IgD-negative memory B cell (primary cell): ENCODE data around the gene SFXN1. TPM values are rescaled to one million over a fixed set of nuclear protein-coding genes. Genes with fewer than 3 reads are reported as not detected.

Source experiments
- H3K27ac Mint-ChIP-seq, 3 donors: one replicate each; pipeline ENCODE4 v1.8.0; 2020 to 2022; ENCODE audit warnings: mild to moderate bottlenecking in 3 of 3, mixed read lengths in 3 of 3, moderate library complexity in 1 of 3
- H3K27me3 Mint-ChIP-seq: one replicate; pipeline ENCODE4 v1.8.0; 2021; ENCODE audit warnings: mixed read lengths
- H3K36me3 Mint-ChIP-seq: one replicate; pipeline ENCODE4 v1.8.0; 2020; ENCODE audit warnings: mild to moderate bottlenecking, mixed read lengths
- H3K4me1 Mint-ChIP-seq, 3 donors: one replicate each; pipeline ENCODE4 v1.8.0; 2020 to 2022; ENCODE audit warnings: mixed read lengths in 3 of 3, mild to moderate bottlenecking in 1 of 3
- H3K4me3 Mint-ChIP-seq, 4 donors: one replicate each; pipeline ENCODE4 v1.8.0; 2020 to 2022; ENCODE audit warnings: mild to moderate bottlenecking in 4 of 4, mixed read lengths in 4 of 4, moderate library complexity in 3 of 4
- H3K9me3 Mint-ChIP-seq, 3 donors: one replicate each; pipeline ENCODE4 v1.8.0; 2020 to 2021; ENCODE audit warnings: mixed read lengths in 3 of 3, mild to moderate bottlenecking in 1 of 3
- polyA plus RNA-seq: library from polyadenylated mRNA; unstranded; fragments of 300-500 nt; fragmentation: Illumina TruSeq; gene quantifications from one replicate; pipeline ENCODE4 v1.2.3, GENCODE V29; 2021

SFXN1 gene
- polyA plus RNA-seq, 1 donor from 2014 or later, result 26.9 TPM

DNA sequence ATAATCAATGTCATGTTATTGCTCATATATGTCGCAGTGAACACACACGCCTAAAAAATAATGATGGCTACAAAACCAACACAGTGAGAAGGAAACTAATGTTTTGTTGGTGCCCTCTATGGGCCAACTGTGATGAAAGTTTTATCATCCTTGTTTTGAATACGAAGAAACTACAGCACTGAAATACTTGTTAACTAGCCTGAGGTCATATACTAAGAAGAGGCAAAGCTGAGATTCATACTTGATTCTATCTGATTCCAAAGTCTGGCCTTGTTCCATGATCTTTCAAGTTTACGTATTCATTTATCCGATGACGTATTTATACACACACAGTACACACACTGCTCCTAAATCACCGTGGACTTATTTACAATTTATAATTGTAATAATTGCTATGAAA lies 18.2 kb upstream of the SFXN1 start:
- H3K27ac Mint-ChIP-seq, result no peak overlapping the region
- H3K4me1 Mint-ChIP-seq, result peaks cover 0 to 11% (median 3%) of the 10 kb centered on the region in 3 donors
- no peaks in the 10 kb centered on the region for H3K36me3 Mint-ChIP-seq
- peaks cover 8% of the 10 kb centered on the region for H3K27me3 Mint-ChIP-seq
- H3K4me3 Mint-ChIP-seq, result no peak overlapping the region
- no peaks in the 10 kb centered on the region for H3K9me3 Mint-ChIP-seq

DNA sequence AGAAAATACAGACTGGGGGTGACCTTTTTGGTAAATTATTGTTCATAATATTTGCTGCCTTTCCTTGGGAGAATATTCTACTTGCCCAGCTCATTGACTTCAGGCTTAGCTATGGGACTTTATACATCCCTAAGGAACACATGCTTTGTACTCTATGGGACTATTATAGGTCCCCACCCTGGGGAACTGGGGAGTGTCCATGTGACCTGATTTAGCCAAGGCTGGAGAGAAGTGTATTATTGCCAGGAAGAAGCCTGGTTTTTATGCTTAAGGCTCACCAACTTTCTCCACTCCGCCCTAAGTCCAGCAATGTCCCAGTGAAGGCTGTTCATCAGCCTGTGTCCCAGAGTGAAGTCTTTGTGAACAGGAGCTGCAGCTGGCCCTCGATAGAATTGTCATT lies 17.8 kb upstream of the SFXN1 start:
- Mint-ChIP-seq H3K9me3 (peaks cover 0 to 1% (median 0%) of the 10 kb centered on the region in 3 donors), H3K27ac (no peak overlapping the region), H3K27me3 (peaks cover 8% of the 10 kb centered on the region), H3K36me3 (no peaks in the 10 kb centered on the region), H3K4me3 (no peak overlapping the region), H3K4me1 (peaks cover 0 to 9% (median 3%) of the 10 kb centered on the region in 3 donors)

DNA sequence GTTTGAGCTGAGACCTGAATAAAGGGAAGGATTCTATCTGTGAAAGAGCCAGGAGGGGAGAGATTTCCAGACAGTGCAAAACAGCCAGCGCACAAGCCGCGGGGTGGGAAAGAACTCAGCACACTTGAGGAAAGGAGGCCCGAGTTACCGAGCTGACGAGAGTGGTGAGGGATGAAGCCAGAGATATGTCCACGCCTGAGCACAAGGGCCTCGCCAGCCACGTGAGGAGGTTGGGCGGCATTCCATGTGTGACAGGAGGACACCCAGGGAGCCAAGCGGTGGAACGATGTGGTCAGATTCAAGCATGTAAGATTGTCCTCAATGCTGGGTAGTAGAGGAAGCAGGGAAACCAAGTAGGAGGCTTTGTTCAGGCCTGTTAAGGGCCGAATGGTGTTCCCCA lies 17.0 kb upstream of the SFXN1 start:
- Mint-ChIP-seq H3K27me3 (peaks cover 8% of the 10 kb centered on the region), H3K27ac (no peak overlapping the region), H3K4me1 (peaks cover 0 to 9% (median 3%) of the 10 kb centered on the region in 3 donors), H3K9me3 (peaks cover 0 to 1% (median 0%) of the 10 kb centered on the region in 3 donors), H3K4me3 (no peak overlapping the region), H3K36me3 (no peaks in the 10 kb centered on the region)

DNA sequence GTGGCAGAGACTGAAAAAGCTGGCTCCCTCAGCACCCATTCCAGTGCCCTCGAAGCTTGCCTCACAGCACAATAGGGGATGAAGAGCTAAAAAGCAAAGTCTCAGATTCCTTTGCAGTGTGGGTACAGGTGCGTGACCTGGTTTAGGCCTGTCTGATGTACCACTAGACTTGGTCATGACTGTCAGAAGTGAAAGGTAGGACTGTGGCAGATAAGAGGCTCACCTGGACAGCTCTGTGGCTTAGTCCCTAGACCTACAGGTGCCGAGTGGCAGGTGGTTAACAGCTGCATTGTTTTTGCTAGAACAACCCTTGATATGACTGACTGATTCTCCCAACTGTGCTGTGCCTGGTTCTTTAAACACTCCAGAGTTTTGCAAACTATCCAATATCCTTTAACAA lies 14.7 kb upstream of the SFXN1 start:
- Mint-ChIP-seq H3K4me3 (no peak overlapping the region), H3K4me1 (peaks cover 0 to 6% (median 3%) of the 10 kb centered on the region in 3 donors), H3K27ac (no peak overlapping the region), H3K9me3 (peaks cover 0 to 1% (median 0%) of the 10 kb centered on the region in 3 donors), H3K36me3 (no peaks in the 10 kb centered on the region), H3K27me3 (peaks cover 9% of the 10 kb centered on the region)

DNA sequence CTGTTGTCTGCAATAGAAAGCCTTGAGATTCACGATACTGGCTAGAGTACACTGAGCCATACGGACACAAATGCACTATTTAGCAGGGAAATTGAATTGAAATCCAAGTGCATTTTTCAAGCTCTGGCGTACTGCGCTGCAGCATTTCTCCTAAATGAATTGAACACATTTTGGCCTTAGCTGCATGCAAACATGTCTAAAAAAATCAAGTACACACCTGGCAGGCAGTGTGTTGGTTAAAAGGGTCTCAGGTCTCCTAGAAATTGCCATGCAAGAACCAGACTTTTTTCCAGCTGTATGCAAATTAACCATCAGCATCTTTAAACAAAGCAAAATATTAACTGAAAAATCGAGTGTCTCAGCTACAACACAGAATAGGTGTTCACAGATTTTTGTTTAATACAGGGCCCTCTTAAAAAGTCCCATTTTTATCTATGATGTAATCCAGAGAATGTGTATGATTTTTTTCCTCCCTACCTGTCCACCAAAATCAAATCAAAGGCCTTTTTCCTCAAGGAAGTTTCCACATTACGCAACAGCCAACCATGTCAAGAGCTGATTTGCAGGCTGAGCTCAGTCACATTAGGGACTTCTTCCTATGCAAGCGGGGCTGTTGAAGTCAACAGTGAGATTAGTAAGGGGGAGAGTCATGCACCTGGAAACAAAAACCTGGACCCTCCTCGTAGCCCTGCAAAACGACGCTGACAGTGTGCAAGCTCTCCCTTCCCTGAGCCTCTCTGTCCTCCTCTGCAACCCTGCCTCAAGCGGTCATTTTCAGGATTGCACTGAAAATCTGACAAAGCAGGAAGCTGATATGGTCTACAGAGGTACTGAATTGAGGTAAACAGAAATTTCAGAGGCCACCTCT lies 14.1 kb upstream of the SFXN1 start:
- Mint-ChIP-seq H3K4me1 (peaks cover 0 to 6% (median 3%) of the 10 kb centered on the region in 3 donors), H3K36me3 (no peaks in the 10 kb centered on the region), H3K9me3 (peaks cover 0 to 1% (median 0%) of the 10 kb centered on the region in 3 donors), H3K4me3 (peak overlapping the region in 1 of 4 donors; percentile 17), H3K27ac (peak overlapping the region in 1 of 3 donors; percentile 4), H3K27me3 (peaks cover 9% of the 10 kb centered on the region)

DNA sequence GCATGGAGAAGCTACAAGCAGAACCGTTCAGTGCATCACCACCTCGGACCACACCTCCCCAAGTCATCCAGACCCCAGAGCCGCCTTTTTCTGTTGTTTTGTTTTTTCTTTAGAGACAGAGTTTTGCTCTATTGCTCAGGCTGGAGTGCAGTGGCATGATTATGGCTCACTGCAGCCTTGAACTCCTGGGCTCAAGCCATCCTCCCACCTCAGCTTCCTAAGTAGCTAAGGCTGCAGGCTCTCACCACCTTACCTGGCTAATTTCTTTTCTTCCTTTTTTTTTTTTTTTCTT lies 13.5 kb upstream of the SFXN1 start:
- Mint-ChIP-seq H3K4me3 (peak overlapping the region in 1 of 4 donors; percentile 17), H3K27me3 (peaks cover 9% of the 10 kb centered on the region), H3K9me3 (peaks cover 0 to 1% (median 0%) of the 10 kb centered on the region in 3 donors), H3K36me3 (no peaks in the 10 kb centered on the region), H3K4me1 (peaks cover 0 to 6% (median 3%) of the 10 kb centered on the region in 3 donors), H3K27ac (peak overlapping the region in 1 of 3 donors; percentile 4)

DNA sequence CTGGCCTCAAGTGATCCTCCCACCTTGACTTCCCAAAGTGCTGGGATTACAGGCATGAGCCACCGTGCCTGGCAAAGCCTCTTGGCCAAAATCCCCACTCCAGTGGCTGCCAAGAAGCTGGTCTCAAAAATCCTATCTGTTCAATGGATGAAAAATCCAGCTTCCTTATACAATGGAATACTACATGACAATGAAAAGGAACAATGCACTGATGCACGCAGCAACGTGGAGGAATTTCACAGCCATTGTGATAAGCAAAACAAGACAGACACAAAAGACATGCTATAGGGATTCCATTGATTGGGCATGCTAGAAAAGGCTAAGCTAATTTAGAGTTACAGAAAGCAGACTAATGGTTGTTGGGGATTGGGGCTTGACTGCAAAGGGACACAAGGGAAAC lies 13.1 kb upstream of the SFXN1 start:
- H3K4me3 Mint-ChIP-seq, result no peak overlapping the region
- peak overlapping the region in 1 of 3 donors; percentile 59 for H3K27ac Mint-ChIP-seq
- H3K4me1 Mint-ChIP-seq, result peaks cover 0 to 6% (median 3%) of the 10 kb centered on the region in 3 donors
- H3K9me3 Mint-ChIP-seq, result peaks cover 0 to 1% (median 0%) of the 10 kb centered on the region in 3 donors
- H3K27me3 Mint-ChIP-seq, result peaks cover 10% of the 10 kb centered on the region
- no peaks in the 10 kb centered on the region for H3K36me3 Mint-ChIP-seq

DNA sequence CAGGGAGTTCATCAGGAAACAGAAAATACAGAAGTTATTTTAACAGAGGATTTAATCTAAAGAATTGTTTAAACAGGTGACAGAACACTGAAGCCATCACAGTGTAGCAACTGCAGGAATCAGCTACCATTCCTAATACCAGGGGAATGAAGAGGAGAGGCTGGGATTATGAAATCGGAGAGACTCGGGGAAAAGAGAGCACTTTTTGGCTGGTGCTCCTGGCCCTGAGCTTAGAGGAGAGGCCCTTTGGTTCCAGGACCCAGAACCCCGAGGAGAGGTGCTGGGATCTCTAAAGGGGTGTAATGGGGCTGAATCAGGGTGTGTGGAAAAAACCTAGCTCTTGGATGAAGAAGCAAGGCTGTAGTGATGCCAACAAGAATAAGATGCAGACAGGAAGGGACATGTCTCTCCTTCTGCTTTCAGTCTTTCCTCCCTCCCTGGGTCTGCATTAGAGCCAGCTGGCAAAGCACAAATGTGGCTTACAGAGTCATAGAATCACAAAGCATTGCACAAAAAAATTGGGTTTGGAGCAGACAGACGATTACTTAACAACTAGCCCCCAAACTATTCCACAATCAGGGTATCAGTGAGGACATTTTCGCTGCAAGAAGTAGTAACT lies 11.6 kb upstream of the SFXN1 start:
- H3K27me3 Mint-ChIP-seq, result peaks cover 12% of the 10 kb centered on the region
- H3K36me3 Mint-ChIP-seq, result no peaks in the 10 kb centered on the region
- peaks cover 0 to 6% (median 3%) of the 10 kb centered on the region in 3 donors for H3K4me1 Mint-ChIP-seq
- H3K9me3 Mint-ChIP-seq, result peaks cover 0 to 1% (median 0%) of the 10 kb centered on the region in 3 donors
- H3K27ac Mint-ChIP-seq, result no peak overlapping the region
- no peak overlapping the region for H3K4me3 Mint-ChIP-seq

DNA sequence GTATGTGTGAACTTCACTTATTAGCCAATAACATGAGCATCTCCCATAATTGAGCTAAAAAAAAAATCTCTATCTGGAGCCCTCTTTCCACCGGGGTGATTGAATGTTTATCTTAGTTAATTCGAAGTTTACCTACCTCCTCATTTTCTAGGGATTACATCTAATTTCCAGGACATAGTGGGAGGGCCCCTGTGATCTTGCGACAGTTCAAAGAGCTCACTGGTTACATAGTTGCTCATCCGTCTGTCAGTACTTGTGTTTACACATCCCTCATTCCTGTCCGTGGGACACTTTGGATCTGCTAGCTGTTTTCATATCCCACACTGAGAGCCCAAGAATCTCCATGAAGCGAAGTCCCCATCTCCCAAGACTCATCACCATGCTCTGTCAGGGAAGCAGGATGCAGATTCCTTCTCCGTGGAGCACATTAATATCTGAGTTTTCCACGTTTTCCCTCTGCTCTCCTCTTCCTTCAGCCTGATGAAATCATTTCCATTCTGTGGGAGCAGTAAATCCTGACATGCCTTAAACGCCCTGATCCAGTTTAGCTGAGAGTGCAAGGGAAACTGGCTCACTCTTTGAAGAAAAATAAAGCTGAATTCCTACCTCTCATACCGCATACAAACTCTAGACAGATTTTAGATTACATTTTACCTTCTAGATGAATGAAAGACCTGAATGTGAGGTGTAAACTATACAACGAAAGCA lies 10.2 kb upstream of the SFXN1 start:
- Mint-ChIP-seq H3K9me3 (peaks cover 0 to 1% (median 0%) of the 10 kb centered on the region in 3 donors), H3K27me3 (peaks cover 13% of the 10 kb centered on the region), H3K4me1 (peaks cover 0 to 6% (median 3%) of the 10 kb centered on the region in 3 donors), H3K27ac (no peak overlapping the region), H3K4me3 (no peak overlapping the region), H3K36me3 (no peaks in the 10 kb centered on the region)

DNA sequence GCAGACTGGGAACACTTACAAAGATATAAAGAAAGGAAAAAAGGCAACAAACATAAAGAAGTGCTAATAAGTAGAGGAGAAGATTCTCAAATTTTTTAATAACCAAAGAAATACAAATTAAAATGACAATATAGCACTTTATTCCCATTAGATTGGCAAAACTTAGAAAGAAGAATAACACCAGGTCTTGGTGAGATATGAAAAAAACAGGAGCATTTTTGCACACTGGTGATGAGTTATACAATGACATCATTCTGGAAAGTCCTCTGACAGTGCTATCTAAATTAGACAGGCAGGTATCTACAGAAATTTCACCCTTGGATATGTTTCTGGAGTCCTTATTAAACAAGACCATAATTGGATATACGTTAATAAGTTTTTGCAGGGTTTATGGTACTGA lies 9.5 kb upstream of the SFXN1 start:
- H3K9me3 Mint-ChIP-seq, result peaks cover 0 to 1% (median 0%) of the 10 kb centered on the region in 3 donors
- H3K27me3 Mint-ChIP-seq, result peaks cover 13% of the 10 kb centered on the region
- no peak overlapping the region for H3K27ac Mint-ChIP-seq
- peaks cover 0 to 6% (median 3%) of the 10 kb centered on the region in 3 donors for H3K4me1 Mint-ChIP-seq
- no peak overlapping the region for H3K4me3 Mint-ChIP-seq
- H3K36me3 Mint-ChIP-seq, result no peaks in the 10 kb centered on the region

DNA sequence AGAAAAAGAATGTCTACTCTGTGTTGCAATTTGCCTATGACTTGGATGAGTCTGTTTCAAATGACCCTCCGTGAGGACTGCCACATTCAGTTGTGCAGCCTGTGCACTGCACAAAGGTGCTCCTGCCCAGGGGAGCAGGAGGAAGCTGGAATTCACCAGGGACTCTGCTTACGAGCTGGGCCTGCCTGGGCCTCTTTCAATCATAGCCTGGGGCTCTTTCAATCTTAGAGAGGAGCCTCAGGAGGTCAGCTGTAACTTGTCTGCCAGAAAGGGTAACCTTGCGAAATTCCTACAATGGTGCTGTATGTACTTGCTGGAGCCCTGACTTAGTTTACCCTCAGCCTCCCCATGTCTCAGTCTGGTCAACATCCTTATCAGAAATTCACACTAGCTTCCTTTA lies 8.4 kb upstream of the SFXN1 start:
- H3K4me1 Mint-ChIP-seq, result no peaks in the 10 kb centered on the region
- H3K9me3 Mint-ChIP-seq, result peaks cover 0 to 1% (median 0%) of the 10 kb centered on the region in 3 donors
- H3K4me3 Mint-ChIP-seq, result no peak overlapping the region
- H3K27me3 Mint-ChIP-seq, result peaks cover 8% of the 10 kb centered on the region
- no peaks in the 10 kb centered on the region for H3K36me3 Mint-ChIP-seq
- no peak overlapping the region for H3K27ac Mint-ChIP-seq

DNA sequence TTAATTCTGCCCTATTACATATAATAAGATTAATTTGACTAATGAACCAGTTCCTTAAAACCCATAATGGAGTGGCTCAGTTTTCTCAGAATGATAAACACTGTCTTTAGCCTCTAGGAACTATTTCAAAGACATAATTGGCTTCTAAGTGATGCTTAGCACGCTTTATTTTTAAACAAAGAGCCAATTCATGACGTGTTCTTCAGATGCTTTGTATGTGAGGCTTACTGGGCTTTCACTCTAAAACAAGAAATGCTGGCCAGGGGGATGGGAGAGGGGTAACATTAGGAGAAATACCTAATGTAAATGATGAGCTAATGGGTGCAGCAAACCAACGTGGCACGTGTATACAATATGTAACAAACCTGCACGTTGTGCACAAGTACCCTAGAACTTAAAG lies 7.6 kb upstream of the SFXN1 start:
- H3K9me3 Mint-ChIP-seq, result no peaks in the 10 kb centered on the region
- no peaks in the 10 kb centered on the region for H3K4me1 Mint-ChIP-seq
- no peak overlapping the region for H3K27ac Mint-ChIP-seq
- peaks cover 8% of the 10 kb centered on the region for H3K27me3 Mint-ChIP-seq
- no peak overlapping the region for H3K4me3 Mint-ChIP-seq
- peaks cover 1% of the 10 kb centered on the region for H3K36me3 Mint-ChIP-seq

DNA sequence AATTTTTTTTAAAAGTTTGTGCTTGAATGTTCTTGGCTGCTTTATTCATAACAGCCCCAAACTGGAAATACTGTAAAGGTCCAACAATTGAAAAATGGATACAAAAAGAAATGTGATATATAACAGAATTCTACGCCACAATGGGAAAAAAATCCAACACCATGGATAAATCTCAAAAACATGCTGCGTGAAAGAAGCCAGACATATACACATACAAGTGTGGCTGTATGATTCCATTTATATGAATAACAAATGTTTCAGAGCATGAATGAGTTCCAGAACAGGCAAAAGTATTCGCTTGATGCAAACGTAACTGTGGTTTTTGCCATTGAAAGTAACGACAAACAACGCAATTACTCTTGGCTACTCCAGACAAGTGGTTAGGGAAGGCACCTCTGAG lies 7.2 kb upstream of the SFXN1 start:
- peaks cover 7% of the 10 kb centered on the region for H3K27me3 Mint-ChIP-seq
- no peaks in the 10 kb centered on the region for H3K9me3 Mint-ChIP-seq
- H3K27ac Mint-ChIP-seq, result no peak overlapping the region
- H3K36me3 Mint-ChIP-seq, result peaks cover 1% of the 10 kb centered on the region
- no peak overlapping the region for H3K4me3 Mint-ChIP-seq
- no peaks in the 10 kb centered on the region for H3K4me1 Mint-ChIP-seq

DNA sequence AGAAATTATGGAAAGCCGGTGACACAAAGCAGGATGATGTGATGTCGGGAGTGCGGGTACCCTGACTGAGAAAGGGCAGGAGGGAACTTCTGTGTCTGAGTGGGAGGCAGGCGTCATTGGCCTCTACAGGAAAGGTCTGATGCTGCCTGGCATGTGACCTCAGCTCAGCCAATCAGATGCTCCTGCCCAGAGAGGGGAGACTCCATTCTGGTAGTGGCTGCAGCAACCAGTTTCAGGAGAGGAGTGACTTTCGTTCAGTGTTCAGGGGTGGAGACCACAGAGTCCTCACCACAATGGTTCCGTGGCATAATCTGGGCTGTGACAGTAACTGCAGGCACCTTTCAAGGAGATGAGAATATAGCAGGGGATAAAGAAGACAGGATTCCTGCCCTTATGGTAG lies 6.7 kb upstream of the SFXN1 start:
- H3K4me3 Mint-ChIP-seq, result no peak overlapping the region
- no peaks in the 10 kb centered on the region for H3K4me1 Mint-ChIP-seq
- no peaks in the 10 kb centered on the region for H3K9me3 Mint-ChIP-seq
- peaks cover 1% of the 10 kb centered on the region for H3K36me3 Mint-ChIP-seq
- peaks cover 4% of the 10 kb centered on the region for H3K27me3 Mint-ChIP-seq
- H3K27ac Mint-ChIP-seq, result no peak overlapping the region

DNA sequence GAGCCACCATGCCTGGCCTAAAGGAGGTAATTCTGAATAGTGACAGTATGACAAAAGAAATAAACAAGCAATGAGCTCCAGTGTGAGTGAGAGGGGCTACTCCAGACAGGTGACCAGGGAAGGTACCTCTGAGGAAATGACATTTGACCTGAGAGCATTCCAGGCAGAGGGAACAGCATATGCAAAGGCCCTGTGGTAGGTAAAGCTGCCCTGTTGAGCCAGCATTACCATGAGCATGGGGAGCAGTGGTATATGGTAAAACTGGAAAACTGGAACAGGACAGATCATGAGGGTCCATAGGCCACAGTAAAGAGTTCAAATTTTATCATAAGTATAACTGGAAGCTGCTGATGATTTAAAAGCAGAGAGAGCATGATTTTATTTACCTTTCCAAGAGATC lies 6.0 kb upstream of the SFXN1 start:
- peaks cover 1% of the 10 kb centered on the region for H3K36me3 Mint-ChIP-seq
- H3K9me3 Mint-ChIP-seq, result no peaks in the 10 kb centered on the region
- H3K4me3 Mint-ChIP-seq, result peak overlapping the region in 1 of 4 donors; percentile 36
- H3K27me3 Mint-ChIP-seq, result peaks cover 4% of the 10 kb centered on the region
- no peak overlapping the region for H3K27ac Mint-ChIP-seq
- no peaks in the 10 kb centered on the region for H3K4me1 Mint-ChIP-seq
